HepG2 (cell line): ENCODE results near the gene PCDHB7. TPM values are rescaled to one million over a fixed set of nuclear protein-coding genes. Genes with fewer than 3 reads are reported as not detected.
A peak's percentile ranks its signal among the peaks of the same experiment; 100 is the strongest.
"Not testable (repeated sequence)": the region's sequence is repeated elsewhere in the genome, so short reads cannot be mapped to it uniquely, and the experiment has no call there.

Source experiments
- ATAC-seq: fragments of 200-7000 bp; cut with Tn5 transposase; 3 replicates; pipeline ENCODE4 v1.9.1; 2020; ENCODE audit warnings: mild to moderate bottlenecking, moderate library complexity
- BruUV-seq: library from RNA; stranded (reverse); fragments of 400-500 nt; replicated peaks from 2 replicates; lab custom pipeline; 2021; lab: Mats Ljungman, UMichigan
- CTCF ChIA-PET: fragments of 300-600 bp; formaldehyde crosslinking; extraction: SDS; loops from one replicate; lab custom pipeline; 2021; ENCODE audit warnings: low total read pairs, inconsistent platforms, low intra/inter-chr PET ratio; lab: Yijun Ruan, JAX
- POLR2A ChIA-PET: fragments of 350-600 bp; sonication (Branson Sonifier 250); formaldehyde crosslinking; loops from one replicate; lab custom pipeline; 2020; ENCODE audit warnings: antibody characterized with exemption, inconsistent platforms; lab: Yijun Ruan, JAX
- DNase-seq: peaks from one replicate; pipeline ENCODE4 v3.0.0-alpha.2; 2015; ENCODE audit warnings: low spot score
- FAIRE-seq: peaks from 3 replicates; lab custom pipeline; 2011; peaks lifted over from hg19 to GRCh38; lab: Jason Lieb, UNC
- H2AFZ ChIP-seq: one replicate; pipeline ENCODE4 v1.6.1; 2011; ENCODE audit warnings: low read length, inconsistent platforms
- H3K27ac ChIP-seq: fragments of 300-600 bp; 3 replicates; pipeline ENCODE4 v1.8.0; 2011; ENCODE audit warnings: mixed run types, mild to moderate bottlenecking, mixed read lengths, low read length, inconsistent platforms; ENCODE audit not compliant: insufficient read depth; ENCODE audit errors: extremely low read length
- H3K27me3 ChIP-seq, 2 experiments: fragments of 200-600 bp in 1 of 2; 2 replicates in 1 of 2; 3 replicates in 1 of 2; pipeline versions ENCODE4 v1.6.0 to v1.8.0; 2011; ENCODE audit warnings: low read length in 2 of 2, mild to moderate bottlenecking in 2 of 2, moderate library complexity in 2 of 2, inconsistent platforms in 1 of 2; ENCODE audit not compliant: insufficient read depth in 2 of 2, control insufficient read depth in 1 of 2
- H3K36me3 ChIP-seq, 2 experiments: fragments of 200-600 bp in 1 of 2; replicated peaks in 1 of 2; 2 replicates in 1 of 2; 3 replicates in 1 of 2; pipeline versions ENCODE4 v1.5.1 to v1.8.0; 2011; ENCODE audit warnings: low read length in 2 of 2, inconsistent platforms in 1 of 2; ENCODE audit not compliant: insufficient read depth in 2 of 2, control insufficient read depth in 1 of 2
- H3K4me1 ChIP-seq: 2 replicates; pipeline ENCODE4 v1.5.1; 2012; ENCODE audit warnings: low read length, inconsistent platforms; ENCODE audit not compliant: insufficient read depth
- H3K4me2 ChIP-seq: 2 replicates; pipeline ENCODE4 v1.6.0; 2011; ENCODE audit warnings: low read depth, low read length, inconsistent platforms
- H3K4me3 ChIP-seq, 3 experiments: fragments of 200-600 bp in 1 of 3; sonication (generic), shearing (Covaris generic) in 1 of 3; replicated peaks in 1 of 3; 2 replicates each; pipeline ENCODE4 v1.5.1; 2011 to 2016; ENCODE audit warnings: low read length in 3 of 3, inconsistent platforms in 2 of 3, low read depth in 2 of 3, mild to moderate bottlenecking in 2 of 3, control low read depth in 1 of 3, mixed read lengths in 1 of 3; ENCODE audit not compliant: insufficient read depth in 1 of 3
- H3K79me2 ChIP-seq: one replicate; pipeline ENCODE4 v1.6.1; 2011; ENCODE audit warnings: low read length, inconsistent platforms; ENCODE audit not compliant: insufficient read depth
- H3K9ac ChIP-seq: 2 replicates; pipeline ENCODE4 v1.6.0; 2011; ENCODE audit warnings: mild to moderate bottlenecking, low read depth, low read length, inconsistent platforms; ENCODE audit not compliant: insufficient read depth
- H3K9me3 ChIP-seq: 2 replicates; pipeline ENCODE4 v1.5.1; 2012; ENCODE audit warnings: mild to moderate bottlenecking, low read length
- H4K20me1 ChIP-seq: 2 replicates; pipeline ENCODE4 v1.6.0; 2011; ENCODE audit warnings: inconsistent platforms, mild to moderate bottlenecking, low read length, moderate library complexity; ENCODE audit not compliant: insufficient read depth
- ATF7 ChIP-seq, 2 experiments: fragments of 450-650 bp in 1 of 2; sonication (generic) in 1 of 2; formaldehyde crosslinking in 1 of 2; IDR thresholded peaks; 2 replicates each; pipeline versions ENCODE4 v1.4.0 to v1.6.1; 2016 to 2020; ENCODE audit warnings: antibody characterized with exemption in 1 of 2, mild to moderate bottlenecking in 1 of 2, missing genetic modification reagents in 1 of 2
- CEBPB ChIP-seq: IDR thresholded peaks from 2 replicates; pipeline ENCODE4 v1.6.1; 2011; ENCODE audit warnings: low read depth, low read length, improper control_type of control experiment, borderline replicate concordance
- FOXC1 ChIP-seq: sonication (generic); formaldehyde crosslinking; IDR thresholded peaks from 2 replicates; pipeline ENCODE4 v1.8.0; 2022; ENCODE audit warnings: mild to moderate bottlenecking, missing genetic modification reagents, borderline replicate concordance
- HOXA5 ChIP-seq: sonication (generic); formaldehyde crosslinking; IDR thresholded peaks from 2 replicates; pipeline ENCODE4 v1.4.0; 2020; ENCODE audit warnings: missing genetic modification reagents
- XBP1 ChIP-seq: sonication (generic); formaldehyde crosslinking; IDR thresholded peaks from 2 replicates; pipeline ENCODE4 v1.5.0; 2020; ENCODE audit warnings: missing genetic modification reagents
- ZNF382 ChIP-seq: sonication (generic); formaldehyde crosslinking; IDR thresholded peaks from 2 replicates; pipeline ENCODE4 v1.5.0; 2020; ENCODE audit warnings: missing genetic modification reagents, mild to moderate bottlenecking, borderline replicate concordance
- ZNF577 ChIP-seq: sonication (generic); formaldehyde crosslinking; IDR thresholded peaks from 2 replicates; pipeline ENCODE4 v1.4.0; 2020; ENCODE audit warnings: mild to moderate bottlenecking, low read depth, missing genetic modification reagents, borderline replicate concordance
- ZNF652 ChIP-seq: IDR thresholded peaks from 2 replicates; pipeline ENCODE4 v1.6.1; 2016; ENCODE audit warnings: low read depth, borderline replicate concordance
- WGBS: methylation state at CpG from one replicate; pipeline ENCODE4 v1.1.6; 2017; ENCODE audit warnings: low lambda C conversion rate; 5-methylcytosine and 5-hydroxymethylcytosine counted together
- in situ Hi-C: cut with HindIII; loops from 2 replicates; pipeline ENCODE4 v1.10.0; 2017; ENCODE audit warnings: low pct_unique_long_range_greater_than_20kb; ENCODE audit not compliant: extremely low pct_ligation_motif_present
- intact Hi-C: fragments of 100-400 bp; cut with micrococcal nuclease; formaldehyde crosslinking; loops from one replicate; pipeline ENCODE4 v1.10.0; 2022; ENCODE audit not compliant: unreplicated experiment
- polyA plus RNA-seq, 8 experiments: library from polyadenylated mRNA; depleted of rRNA in 3 of 8; stranded (reverse) in 7 of 8; unstranded in 1 of 8; fragments of >200 nt; fragmentation: Illumina TruSeq in 4 of 8; extraction: Trizol in 4 of 8; gene quantifications; 2 replicates each; pipeline versions ENCODE4 v1.2.1 to v1.2.3, GENCODE V29; 2011 to 2016; ENCODE audit warnings: low read depth in 4 of 8, missing spikeins in 1 of 8, mixed read lengths in 1 of 8; ENCODE audit not compliant: insufficient read depth in 1 of 8
- total RNA-seq, 5 experiments: library from RNA; depleted of rRNA; stranded (reverse); fragments of >200 nt; fragmentation: Illumina TruSeq; extraction: Trizol; gene quantifications; 2 replicates each; pipeline ENCODE4 v1.2.3, GENCODE V29; 2016; ENCODE audit warnings: low read depth in 1 of 5
- TF ChIP-seq, protein P1 (sequence below): sonication (generic); formaldehyde crosslinking; IDR thresholded peaks from 2 replicates; pipeline ENCODE4 v1.8.1; 2023; ENCODE audit warnings: mild to moderate bottlenecking, missing genetic modification reagents

The PCDHB7 gene
- total and polyA plus RNA-seq, 2 of the 13 experiments (the other 11 are each of a cell fraction or from before 2014, with no cell fraction given) = 0.02 to 0.03 TPM

DNA sequence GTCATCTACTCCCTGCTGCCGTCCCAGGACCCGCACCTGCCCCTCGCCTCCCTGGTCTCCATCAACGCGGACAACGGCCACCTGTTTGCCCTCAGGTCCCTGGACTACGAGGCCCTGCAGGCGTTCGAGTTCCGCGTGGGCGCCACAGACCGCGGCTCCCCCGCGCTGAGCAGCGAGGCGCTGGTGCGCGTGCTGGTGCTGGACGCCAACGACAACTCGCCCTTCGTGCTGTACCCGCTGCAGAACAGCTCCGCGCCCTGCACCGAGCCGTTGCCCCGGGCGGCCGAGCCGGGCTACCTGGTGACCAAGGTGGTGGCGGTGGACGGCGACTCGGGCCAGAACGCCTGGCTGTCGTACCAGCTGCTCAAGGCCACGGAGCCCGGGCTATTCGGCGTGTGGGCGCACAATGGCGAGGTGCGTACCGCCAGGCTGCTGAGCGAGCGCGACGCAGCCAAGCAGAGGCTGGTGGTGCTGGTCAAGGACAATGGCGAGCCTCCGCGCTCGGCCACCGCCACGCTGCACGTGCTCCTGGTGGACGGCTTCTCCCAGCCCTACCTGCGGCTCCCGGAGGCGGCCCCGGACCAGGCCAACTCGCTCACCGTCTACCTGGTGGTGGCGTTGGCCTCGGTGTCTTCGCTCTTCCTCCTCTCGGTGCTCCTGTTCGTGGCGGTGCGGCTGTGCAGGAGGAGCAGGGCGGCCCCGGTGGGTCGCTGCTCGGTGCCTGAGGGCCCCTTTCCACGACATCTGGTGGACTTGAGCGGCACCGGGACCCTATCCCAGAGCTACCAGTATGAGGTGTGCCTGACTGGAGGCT is 2.1 kb downstream of the PCDHB7 start:
- intact Hi-C loops, in situ Hi-C loops: not testable (repeated sequence)

DNA sequence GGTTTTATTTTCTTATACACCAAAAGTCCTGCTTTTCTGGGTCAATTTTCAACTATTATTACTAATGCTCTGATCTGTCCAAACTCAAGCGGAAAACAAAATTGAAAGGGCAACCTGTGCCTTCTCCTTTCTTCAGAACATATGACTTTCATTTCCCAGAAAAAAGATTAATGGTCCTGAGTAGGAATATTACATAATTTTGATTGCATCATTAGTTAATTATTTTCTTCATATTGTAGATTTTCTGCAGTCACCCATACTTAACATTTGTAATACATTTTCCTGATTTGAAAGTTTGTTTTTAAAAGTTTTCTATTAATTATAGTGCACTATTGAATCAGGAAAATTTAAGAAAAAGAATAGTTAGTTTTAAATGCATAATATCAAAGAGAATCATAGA is 3.5 kb downstream of the PCDHB7 start:
- in situ Hi-C loops (no loop called here), intact Hi-C loops (no loop called here)

More for the DNA sequence above, 2.1 kb downstream of the PCDHB7 start:
- H3K4me1 ChIP-seq, H3K36me3 ChIP-seq, H3K9ac ChIP-seq, H3K27ac ChIP-seq, H4K20me1 ChIP-seq, POLR2A ChIA-PET, H3K4me2 ChIP-seq, FAIRE-seq, DNase-seq, BruUV-seq, H3K79me2 ChIP-seq, CTCF ChIA-PET, H3K9me3 ChIP-seq, H3K4me3 ChIP-seq, H2AFZ ChIP-seq, H3K27me3 ChIP-seq, ATAC-seq: not testable (repeated sequence)
- WGBS = 79% methylated on average over 33 of the region's 79 CpGs

More for the DNA sequence above, 3.5 kb downstream of the PCDHB7 start:
- ATAC-seq (no peak), FAIRE-seq (no peak), DNase-seq (no peak)
- Histone ChIP-seq H3K79me2 (no peaks in the 10 kb centered on the region), H3K9ac (no peak overlapping the region), H3K27me3 (no peaks in the 10 kb centered on the region; a peak in 1 of 5 replicates), H3K4me1 (no peaks in the 10 kb centered on the region), H3K36me3 (no peaks in the 10 kb centered on the region), H3K4me2 (no peak overlapping the region), H3K27ac (no peak overlapping the region), H4K20me1 (no peaks in the 10 kb centered on the region), H2AFZ (no peak overlapping the region), H3K4me3 (no peak overlapping the region), H3K9me3 (no peaks in the 10 kb centered on the region)
- BruUV-seq = no TSS peak
- ChIA-PET CTCF (no interaction called here), POLR2A (no interaction called here)
- no peak for TF ChIP-seq ZNF652
- TF ChIP-seq CEBPB = peak; percentile 10; the same call in 1 of the 2 replicates
- TF ChIP-seq XBP1 (CRISPR knock-in tag) = no peak
- TF ChIP-seq FOXC1 (CRISPR knock-in tag) = no peak
- no peak for TF ChIP-seq HOXA5
- TF ChIP-seq, protein P1, sequence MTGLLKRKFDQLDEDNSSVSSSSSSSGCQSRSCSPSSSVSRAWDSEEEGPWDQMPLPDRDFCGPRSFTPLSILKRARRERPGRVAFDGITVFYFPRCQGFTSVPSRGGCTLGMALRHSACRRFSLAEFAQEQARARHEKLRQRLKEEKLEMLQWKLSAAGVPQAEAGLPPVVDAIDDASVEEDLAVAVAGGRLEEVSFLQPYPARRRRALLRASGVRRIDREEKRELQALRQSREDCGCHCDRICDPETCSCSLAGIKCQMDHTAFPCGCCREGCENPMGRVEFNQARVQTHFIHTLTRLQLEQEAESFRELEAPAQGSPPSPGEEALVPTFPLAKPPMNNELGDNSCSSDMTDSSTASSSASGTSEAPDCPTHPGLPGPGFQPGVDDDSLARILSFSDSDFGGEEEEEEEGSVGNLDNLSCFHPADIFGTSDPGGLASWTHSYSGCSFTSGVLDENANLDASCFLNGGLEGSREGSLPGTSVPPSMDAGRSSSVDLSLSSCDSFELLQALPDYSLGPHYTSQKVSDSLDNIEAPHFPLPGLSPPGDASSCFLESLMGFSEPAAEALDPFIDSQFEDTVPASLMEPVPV (CRISPR knock-in tag) = no peak
- TF ChIP-seq ZNF577 = no peak
- no peak for TF ChIP-seq ZNF382 (CRISPR knock-in tag)
- TF ChIP-seq ATF7 (IDR thresholded peaks at IDR 0.05) = peak; percentile 47; the same call in 1 of the 2 replicates
- TF ChIP-seq ATF7 (CRISPR knock-in tag; IDR thresholded peaks at IDR 0.05) = no peak
- 0% methylated on average over 1 of the region's 1 CpG for WGBS
